NCI-H2081 (cell line): ENCODE results near the gene IQCF6.
"Not testable (repeated sequence)": the region's sequence is repeated elsewhere in the genome, so short reads cannot be mapped to it uniquely, and the experiment has no call there.

Experiments used
- DNase-seq, 2 experiments: peaks; one replicate each; lab custom pipeline; 2025; lab: John Stamatoyannopoulos, UW

IQCF6 gene

DNA sequence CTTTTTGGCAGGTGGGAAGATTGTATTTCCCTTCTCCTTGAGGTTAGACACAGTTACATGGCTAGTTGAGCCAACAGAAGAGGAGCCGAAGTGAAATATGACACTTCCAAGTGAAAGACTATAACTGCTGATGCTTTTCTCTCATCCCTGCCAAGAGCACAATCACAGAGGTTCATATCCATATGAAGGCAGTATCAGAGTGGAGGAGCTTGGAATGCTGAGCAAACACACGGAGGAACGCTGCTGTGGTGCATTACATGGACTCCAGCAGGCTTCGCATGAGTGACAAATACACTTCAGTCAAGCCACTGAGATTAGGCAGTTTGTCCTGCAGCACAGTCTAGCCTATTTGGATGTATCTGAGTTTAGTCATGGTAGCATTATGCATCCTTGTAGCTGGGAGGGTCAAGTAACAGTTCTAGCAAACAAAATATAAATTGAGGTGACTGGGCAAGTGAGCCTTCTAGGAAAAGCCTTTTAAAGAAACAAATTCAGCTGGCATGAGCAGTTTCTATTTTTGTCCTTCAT is 5.4 kb downstream of the IQCF6 start:
- no peak for DNase-seq

DNA sequence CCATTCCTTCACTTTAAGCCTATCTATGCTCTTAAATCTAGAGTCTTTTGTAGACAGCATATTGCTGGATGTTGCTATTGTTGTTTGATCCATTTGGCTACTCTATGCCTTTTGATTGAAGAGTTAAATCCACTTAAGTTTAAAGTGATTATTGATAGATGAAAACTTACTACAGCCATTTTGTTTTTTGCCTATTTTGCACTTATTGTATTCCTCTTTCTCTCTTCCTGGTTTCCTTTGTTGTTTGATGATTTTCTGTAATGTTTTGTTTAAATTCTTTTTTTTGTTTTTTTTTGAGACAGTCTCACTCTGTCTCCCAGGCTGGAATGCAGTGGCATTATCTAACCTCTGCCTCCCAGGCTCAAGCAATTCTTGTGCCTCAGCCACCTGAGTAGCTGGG is 19.8 kb downstream of the IQCF6 start:
- DNase-seq = no peak

DNA sequence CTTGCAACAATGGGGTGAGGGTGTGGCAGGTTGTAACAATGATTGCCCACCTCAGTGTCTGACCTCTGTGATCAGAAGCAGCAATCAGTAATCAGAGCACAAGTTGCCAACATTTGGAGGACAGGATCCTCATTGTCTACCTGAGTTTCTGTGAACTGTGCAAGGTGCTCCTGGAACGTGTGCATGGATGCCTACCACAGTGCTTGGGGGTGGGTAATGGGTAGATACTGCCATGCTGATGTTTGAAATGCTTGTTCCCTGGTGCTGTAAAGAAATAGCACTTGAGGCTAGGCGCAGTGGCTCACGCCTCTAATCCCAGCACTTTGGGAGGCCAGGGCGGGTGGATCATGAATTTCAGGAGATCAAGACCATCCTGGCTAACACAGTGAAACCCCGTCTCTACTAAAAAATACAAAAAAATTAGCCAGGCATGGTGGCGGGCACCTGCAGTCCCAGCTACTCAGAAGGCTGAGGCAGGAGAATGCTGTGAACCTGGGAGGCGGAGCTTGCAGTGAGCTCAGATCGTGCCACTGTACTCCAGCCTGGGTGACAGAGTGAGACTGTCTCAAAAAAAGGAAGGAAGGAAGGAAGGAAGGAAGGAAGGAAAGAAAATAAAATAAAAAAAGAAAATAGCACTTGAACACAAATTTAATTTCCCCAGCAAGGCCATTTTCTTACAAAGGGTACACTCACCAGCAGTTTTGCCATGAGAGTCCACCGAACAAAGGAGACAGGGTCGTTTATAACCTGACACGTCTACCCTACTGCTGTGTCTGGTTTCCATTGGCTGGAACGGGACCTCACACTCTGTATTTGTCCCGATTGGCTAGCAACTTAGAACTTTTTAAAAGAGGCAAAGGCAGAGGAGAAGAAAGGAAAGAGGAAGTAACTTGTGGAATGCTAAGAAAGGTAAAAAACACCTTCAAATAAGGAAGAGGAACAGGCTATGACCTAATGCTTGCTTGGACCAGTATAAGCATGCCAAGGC is 25.0 kb downstream of the IQCF6 start:
- not testable (repeated sequence) for DNase-seq

DNA sequence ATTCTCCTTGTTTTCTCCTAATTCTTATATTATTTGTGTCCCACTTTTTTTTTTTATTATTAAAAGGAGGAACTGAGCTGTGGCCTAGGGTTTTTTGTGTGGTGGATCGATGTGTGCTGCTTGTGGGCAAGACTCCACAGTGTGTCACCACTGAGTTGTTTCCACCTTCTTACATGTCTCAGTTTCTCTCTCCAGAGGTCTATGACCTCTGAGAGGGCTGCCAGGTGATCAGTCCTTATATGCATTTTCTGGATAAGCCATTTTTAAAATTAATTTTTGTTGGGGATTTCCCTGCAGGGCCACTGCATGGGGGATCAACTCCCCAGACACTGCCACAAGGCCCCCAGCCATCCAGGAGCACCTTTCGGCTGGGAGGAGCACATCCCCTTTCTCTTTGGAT is 27.8 kb downstream of the IQCF6 start:
- no peak for DNase-seq

DNA sequence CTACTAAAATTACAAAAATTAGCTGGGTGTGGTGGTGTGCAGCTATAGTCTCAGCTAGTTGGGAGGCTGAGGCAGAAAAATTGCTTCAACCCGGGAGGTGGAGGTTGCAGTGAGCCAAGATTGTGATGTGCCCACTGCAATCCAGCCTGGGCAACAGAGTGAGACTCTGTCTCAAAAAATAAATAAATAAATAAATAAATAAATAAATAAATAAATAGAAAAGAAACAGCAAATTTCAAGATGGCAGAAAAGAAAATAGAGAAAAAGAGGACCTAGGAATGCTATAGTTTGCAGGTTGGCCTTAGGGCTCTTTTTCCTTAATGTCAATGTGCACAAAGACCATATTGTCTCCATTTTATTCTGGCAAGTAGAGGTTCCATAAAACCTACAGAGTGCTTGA is 28.2 kb downstream of the IQCF6 start:
- DNase-seq = no peak

DNA sequence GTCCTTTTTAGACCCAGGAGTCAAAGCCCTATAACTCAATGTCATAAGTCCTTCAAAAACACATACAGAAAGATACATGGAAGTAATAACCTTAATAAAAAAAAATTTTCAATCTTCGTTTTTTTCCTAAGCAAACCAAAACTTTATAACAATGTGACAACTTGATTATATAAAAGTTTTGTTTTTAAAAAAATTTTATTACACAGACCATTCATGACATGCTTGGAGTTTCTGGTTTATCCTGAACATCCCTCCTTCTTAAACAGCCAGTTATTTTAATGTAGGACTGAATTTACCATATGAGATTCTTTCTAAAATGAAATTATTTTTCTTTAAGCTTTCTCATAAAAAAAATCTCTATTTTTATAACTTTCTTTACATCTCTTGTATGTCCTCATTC is 30.7 kb downstream of the IQCF6 start:
- DNase-seq = no peak

DNA sequence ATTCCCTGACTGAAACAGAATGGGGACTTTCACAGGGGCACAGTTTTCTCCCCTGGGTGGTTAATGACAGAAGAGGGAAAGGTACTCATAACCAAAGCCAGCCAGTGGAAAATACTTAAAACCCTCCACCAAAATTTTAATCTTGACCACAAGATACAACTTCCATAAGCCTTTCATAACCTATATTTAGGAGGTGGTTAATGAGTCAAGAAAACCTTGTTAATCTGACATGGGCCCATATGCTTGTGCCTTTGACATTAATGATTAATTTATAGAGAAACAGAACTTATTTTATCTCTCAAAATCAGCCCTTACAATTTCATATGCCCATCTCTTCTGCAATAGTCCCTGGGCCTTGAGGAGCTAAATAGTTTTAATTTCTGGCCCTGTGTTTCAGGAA is 31.2 kb downstream of the IQCF6 start:
- DNase-seq = no peak

DNA sequence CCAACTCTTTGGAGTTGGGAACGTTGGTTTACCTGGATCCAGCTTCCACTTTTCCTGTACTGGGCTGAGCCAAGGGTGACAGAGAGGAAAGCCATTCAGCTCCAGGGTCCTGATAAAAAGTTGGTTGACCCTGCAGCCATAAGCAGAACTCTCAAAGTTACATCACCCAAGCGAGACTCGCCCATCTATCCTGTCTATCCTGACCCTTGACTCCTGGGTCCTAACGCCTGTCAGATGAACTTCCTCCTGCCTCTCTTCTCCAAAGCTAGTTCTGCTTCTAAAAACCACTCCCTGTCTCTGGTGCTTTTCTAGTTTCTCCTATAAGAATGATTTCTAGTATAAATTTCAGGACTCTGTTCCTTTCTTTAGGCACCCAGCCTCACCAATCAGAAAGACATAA is 36.1 kb downstream of the IQCF6 start:
- not testable (repeated sequence) for DNase-seq

DNA sequence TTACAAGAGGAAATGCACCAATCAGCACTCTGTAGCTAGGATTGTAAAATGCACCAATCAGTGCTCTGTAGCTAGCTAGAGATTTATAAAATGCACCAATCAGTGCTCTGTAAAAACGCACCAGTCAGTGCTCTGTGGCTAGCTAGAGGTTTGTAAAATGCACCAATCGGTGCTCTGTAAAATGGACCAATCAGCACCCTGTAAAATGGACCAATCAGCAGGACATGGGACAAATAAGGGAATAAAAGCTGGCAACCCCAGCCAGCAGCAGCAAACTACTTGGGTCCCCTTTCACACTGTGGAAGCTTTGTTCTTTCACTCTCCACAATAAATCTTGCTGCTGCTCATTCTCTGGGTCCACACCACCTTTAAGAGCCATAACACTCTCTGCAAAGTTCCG is 36.7 kb downstream of the IQCF6 start:
- not testable (repeated sequence) for DNase-seq

DNA sequence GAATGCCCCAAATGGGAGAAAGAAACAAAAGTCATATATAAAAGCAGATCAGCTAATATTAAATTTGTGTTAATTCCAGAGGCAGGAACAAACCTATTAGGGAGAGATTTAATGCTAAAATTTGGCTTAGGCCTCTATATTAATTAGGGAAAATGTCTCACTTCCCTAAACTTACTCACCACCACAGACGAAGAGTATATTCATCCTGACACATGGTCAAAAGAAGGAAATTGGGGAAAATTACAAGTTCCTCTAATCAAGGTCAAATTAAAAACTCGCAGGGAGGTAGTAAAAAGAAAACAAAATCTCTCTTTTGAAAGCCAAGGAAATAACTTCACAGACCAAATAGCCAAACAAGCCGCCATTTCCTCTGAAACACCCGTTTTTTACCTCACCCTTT is 39.9 kb downstream of the IQCF6 start:
- DNase-seq = no peak

DNA sequence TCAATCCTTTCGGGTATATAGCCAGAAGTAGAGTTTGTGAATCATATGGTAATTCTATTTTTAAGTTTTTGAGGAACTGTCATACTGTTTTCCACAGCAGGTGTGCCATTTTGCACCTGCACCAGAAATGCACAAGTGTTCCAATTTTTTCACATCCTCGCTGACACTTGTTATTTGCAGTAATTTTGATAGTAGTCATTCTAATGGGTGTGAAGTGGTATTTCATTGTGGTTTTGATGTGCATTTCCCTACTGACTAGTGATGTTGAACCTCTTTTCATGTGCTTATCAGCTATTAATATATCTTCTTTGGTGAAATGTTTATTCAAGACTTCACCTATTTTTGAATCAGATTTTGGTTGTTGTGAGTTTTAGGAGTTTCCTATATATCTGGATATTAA is 43.1 kb downstream of the IQCF6 start:
- no peak for DNase-seq

DNA sequence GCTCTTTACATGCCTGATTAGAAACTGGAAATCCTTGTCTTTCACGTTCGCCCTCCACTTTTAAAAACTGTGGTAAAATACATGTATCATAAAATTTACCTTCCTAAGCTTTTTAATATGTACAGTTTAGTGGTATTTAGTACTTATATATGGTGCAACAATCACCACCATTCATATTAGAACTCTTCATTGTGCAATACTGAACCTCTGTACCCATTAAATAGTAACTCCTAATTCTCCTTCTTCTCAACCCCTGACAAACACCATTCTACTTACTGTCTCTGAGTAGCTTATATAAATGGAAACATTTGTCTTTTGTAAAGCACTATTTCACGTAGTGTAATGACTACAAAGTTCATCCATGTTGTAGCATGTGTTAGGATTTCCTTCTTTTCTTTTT is 44.0 kb downstream of the IQCF6 start:
- no peak for DNase-seq

DNA sequence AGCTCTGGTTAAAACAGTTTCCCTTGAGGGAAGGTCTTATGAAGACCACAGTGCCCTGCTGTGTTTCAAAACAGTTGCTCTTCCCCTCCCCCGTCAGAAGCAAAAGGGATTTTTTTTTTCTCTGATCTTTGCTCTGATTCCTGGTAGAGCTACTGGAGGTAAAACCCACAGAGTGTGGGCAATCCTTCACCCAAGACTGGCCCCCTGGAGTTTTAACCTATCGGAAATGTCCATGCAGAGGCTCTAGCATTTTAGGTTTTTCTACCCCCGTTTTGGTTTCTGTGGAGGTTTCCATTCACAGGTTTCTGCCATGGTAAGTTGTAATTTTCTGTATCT is 44.5 kb downstream of the IQCF6 start:
- no peak for DNase-seq

DNA sequence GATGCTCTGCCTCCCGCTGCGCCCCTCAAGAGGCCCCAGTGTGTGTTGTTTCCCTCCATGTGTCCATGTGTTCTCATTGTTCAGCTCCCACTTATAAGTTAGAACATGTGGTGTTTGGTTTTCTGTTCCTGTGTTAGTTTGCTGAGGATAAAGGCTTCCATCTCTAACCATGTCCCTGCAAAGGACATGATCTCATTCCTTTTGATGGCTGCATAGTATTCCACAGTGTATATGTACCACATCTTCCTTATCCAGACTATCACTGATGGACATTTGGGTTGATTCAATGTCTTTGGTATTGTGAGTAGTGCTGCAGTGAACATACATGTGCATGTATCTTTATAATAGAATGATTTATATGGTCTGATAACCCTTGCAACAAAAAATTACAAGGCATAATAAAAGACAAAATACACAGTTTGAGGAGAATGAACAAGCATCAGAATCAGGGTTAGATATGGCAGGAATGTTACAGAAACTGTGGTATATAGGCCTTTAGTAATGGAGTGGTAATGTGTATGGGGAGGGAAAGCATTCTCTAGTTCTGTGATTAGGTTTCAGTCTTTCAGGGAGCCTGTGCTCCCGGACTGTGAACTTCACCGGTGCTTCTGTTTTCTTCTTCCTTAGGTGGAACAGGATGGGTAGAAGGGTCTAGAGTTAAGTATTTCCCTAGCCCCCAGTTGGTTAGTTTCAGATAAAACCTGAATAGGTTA is 45.0 kb downstream of the IQCF6 start:
- DNase-seq = no peak

DNA sequence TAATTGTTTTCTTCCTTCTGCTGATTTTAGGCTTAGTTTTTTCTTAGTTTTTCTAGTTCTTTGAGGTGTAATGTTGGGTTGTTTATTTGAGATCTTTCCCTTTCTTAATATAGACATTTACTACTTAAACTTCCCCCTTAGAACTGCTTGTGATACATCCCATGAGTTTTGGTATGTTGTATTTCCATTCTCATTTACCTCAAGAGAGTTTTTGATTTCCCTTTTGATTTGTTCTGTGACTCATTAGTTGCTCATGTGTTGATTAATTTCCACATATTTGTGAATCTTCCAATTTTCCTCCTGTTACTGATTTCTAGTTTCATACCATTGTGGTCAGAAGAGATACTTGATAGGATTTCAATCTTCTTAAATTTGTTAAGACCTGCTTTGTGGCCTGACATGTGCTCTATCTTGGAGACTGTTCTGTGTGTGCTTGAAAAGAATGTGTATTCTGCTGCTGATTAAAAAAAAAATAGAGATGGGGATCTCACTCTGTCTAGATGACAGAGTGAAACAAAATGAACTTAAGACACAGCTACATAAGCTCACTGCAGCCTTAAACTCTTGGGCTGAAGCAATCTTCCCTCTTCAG is 49.9 kb downstream of the IQCF6 start:
- no peak for DNase-seq
